GM18861 (cell line): ENCODE measurements around the gene FCER1A.
"Not testable (repeated sequence)": the region's sequence is repeated elsewhere in the genome, so short reads cannot be mapped to it uniquely, and the experiment has no call there.

Experiments
- ATAC-seq: cut with Tn5 transposase; IDR thresholded peaks from one replicate; pipeline ENCODE4 v1.9.1; 2021; ENCODE audit not compliant: unreplicated experiment

FCER1A gene

DNA sequence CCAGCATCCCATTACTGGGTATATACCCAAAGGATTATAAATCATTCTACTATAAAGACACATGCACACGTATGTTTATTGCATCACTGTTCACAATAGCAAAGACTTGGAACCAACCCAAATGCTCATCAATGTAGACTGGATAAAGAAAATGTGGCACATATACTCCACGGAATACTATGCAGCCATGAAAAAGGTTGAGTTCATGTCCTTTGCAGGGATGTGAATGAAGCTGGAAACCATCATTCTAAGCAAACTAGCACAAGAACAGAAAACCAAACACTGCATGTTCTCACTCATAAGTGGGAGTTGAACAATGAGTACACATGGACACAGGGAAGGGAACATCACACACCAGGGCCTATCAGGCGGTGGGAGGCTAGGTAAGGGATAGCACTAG is 47.2 kb downstream of the FCER1A start:
- ATAC-seq: not testable (repeated sequence)

DNA sequence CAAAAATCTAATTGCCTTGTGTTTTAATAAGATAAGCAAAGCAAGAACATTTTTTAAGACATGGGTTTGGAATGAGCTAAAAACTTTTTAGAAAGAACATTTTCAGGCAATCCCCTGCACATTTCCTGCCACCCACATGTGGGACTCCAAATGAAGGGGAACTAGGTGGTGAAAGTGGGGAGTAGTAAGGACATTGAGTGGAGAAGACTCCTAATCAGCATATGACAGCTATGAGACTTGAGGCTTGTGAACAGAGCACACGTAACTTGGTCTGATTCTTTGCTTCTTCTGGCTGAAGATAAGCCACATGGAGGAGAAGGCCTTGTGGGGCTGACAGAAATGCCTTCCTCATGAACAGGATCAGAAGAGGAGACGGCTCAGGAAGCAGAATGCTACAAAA is 50.3 kb downstream of the FCER1A start:
- no peak for ATAC-seq
